Liver (tissue), 9 donors: ENCODE results near the gene SORCS2. TPM values are rescaled to one million over a fixed set of nuclear protein-coding genes. Genes with fewer than 3 reads are reported as not detected.

Experiments used
- DNase-seq: peaks from one replicate; pipeline ENCODE4 v3.0.0-alpha.2; 2017; ENCODE audit warnings: low spot score
- H3K27ac ChIP-seq, 2 donors: one replicate each; pipeline ENCODE4 v1.7.0; 2013; ENCODE audit warnings: inconsistent platforms in 2 of 2, low read length in 2 of 2, control low read depth in 1 of 2, low read depth in 1 of 2, mild to moderate bottlenecking in 1 of 2
- H3K27me3 ChIP-seq, 4 donors: one replicate each; pipeline versions ENCODE4 v1.6.1 to v1.7.0; 2013; ENCODE audit warnings: low read length in 3 of 4, inconsistent platforms in 1 of 4, mild to moderate bottlenecking in 1 of 4, moderate library complexity in 1 of 4; ENCODE audit not compliant: control insufficient read depth in 4 of 4, insufficient read depth in 4 of 4
- H3K36me3 ChIP-seq, 4 donors: one replicate each; pipeline versions ENCODE4 v1.6.1 to v1.7.0; 2013; ENCODE audit warnings: low read length in 3 of 4, mild to moderate bottlenecking in 3 of 4, low read depth in 1 of 4, moderate library complexity in 1 of 4; ENCODE audit not compliant: control insufficient read depth in 4 of 4, insufficient read depth in 3 of 4
- H3K4me1 ChIP-seq, 4 donors: one replicate each; pipeline versions ENCODE4 v1.6.1 to v1.7.0; 2013; ENCODE audit warnings: low read length in 3 of 4, mild to moderate bottlenecking in 3 of 4, moderate library complexity in 1 of 4; ENCODE audit not compliant: control insufficient read depth in 4 of 4, insufficient read depth in 4 of 4
- H3K4me3 ChIP-seq, 3 donors: one replicate each; pipeline versions ENCODE4 v1.6.1 to v1.7.0; 2013; ENCODE audit warnings: low read length in 3 of 3, control low read depth in 1 of 3, low read depth in 1 of 3, mild to moderate bottlenecking in 1 of 3
- H3K9ac ChIP-seq, 2 donors: one replicate each; pipeline ENCODE4 v1.7.0; 2013; ENCODE audit warnings: low read length in 2 of 2, mild to moderate bottlenecking in 2 of 2, moderate library complexity in 2 of 2, control low read depth in 1 of 2, low read depth in 1 of 2
- H3K9me3 ChIP-seq, 4 donors: one replicate each; pipeline versions ENCODE4 v1.6.1 to v1.7.0; 2013; ENCODE audit warnings: low read length in 3 of 4; ENCODE audit not compliant: control insufficient read depth in 4 of 4
- CTCF ChIP-seq: fragments of 150-350 bp; IDR thresholded peaks from 2 replicates; pipeline ENCODE4 v1.5.1; 2017; ENCODE audit warnings: improper control_type of control experiment, low read depth, low read length; ENCODE audit not compliant: missing input control
- EGR1 ChIP-seq, 2 donors: IDR thresholded peaks; 2 replicates each; pipeline ENCODE4 v1.6.1; 2016 to 2018; ENCODE audit warnings: antibody characterized with exemption in 2 of 2, low read depth in 2 of 2
- FOXA1 ChIP-seq: IDR thresholded peaks from 2 replicates; pipeline ENCODE4 v1.6.1; 2016; ENCODE audit warnings: antibody characterized with exemption
- FOXA2 ChIP-seq: IDR thresholded peaks from 2 replicates; pipeline ENCODE4 v1.6.1; 2016; ENCODE audit warnings: antibody characterized with exemption
- GABPA ChIP-seq, 2 donors: IDR thresholded peaks in 1 of 2; conservative IDR thresholded peaks in 1 of 2; 2 replicates each; pipeline ENCODE4 v1.6.1; 2016; ENCODE audit warnings: antibody characterized with exemption in 2 of 2, mild to moderate bottlenecking in 1 of 2, moderate library complexity in 1 of 2
- HNF4A ChIP-seq, 2 donors: conservative IDR thresholded peaks; 2 replicates each; pipeline ENCODE4 v1.6.1; 2016; ENCODE audit warnings: antibody characterized with exemption in 2 of 2, mild to moderate bottlenecking in 2 of 2
- HNF4G ChIP-seq: IDR thresholded peaks from 2 replicates; pipeline ENCODE4 v1.6.1; 2016; ENCODE audit warnings: antibody characterized with exemption
- JUND ChIP-seq, 2 donors: IDR thresholded peaks; 2 replicates each; pipeline ENCODE4 v1.6.1; 2016; ENCODE audit warnings: antibody characterized with exemption in 2 of 2
- MAX ChIP-seq: IDR thresholded peaks from 2 replicates; pipeline ENCODE4 v1.6.1; 2016; ENCODE audit warnings: antibody characterized with exemption
- NR2F2 ChIP-seq: IDR thresholded peaks from 2 replicates; pipeline ENCODE4 v1.6.1; 2016; ENCODE audit warnings: antibody characterized with exemption
- RAD21 ChIP-seq, 2 donors: IDR thresholded peaks; 2 replicates each; pipeline ENCODE4 v1.6.1; 2016; ENCODE audit warnings: antibody characterized with exemption in 2 of 2, mild to moderate bottlenecking in 2 of 2
- REST ChIP-seq: IDR thresholded peaks from 2 replicates; pipeline ENCODE4 v1.6.1; 2016; ENCODE audit warnings: antibody characterized with exemption, mild to moderate bottlenecking
- RXRA ChIP-seq, 2 donors: IDR thresholded peaks; 2 replicates each; pipeline ENCODE4 v1.6.1; 2017 to 2018; ENCODE audit warnings: antibody characterized with exemption in 2 of 2, mild to moderate bottlenecking in 1 of 2
- TAF1 ChIP-seq: conservative IDR thresholded peaks from 2 replicates; pipeline ENCODE4 v1.6.1; 2016; ENCODE audit warnings: antibody characterized with exemption, mild to moderate bottlenecking
- YY1 ChIP-seq: IDR thresholded peaks from 2 replicates; pipeline ENCODE4 v1.6.1; 2016; ENCODE audit warnings: antibody characterized with exemption, mild to moderate bottlenecking
- ZBTB33 ChIP-seq: IDR thresholded peaks from 2 replicates; pipeline ENCODE4 v1.6.1; 2016; ENCODE audit warnings: antibody characterized with exemption
- WGBS: extraction: QIAGEN DNeasy Blood & Tissue Kit; methylation state at CpG from one replicate; pipeline ENCODE4 v1.1.7; 2013; 5-methylcytosine and 5-hydroxymethylcytosine counted together
- polyA plus RNA-seq, 2 donors: library from polyadenylated mRNA; stranded (reverse) in 1 of 2; unstranded in 1 of 2; fragments of 200-250 nt in 1 of 2; fragments of >200 nt in 1 of 2; fragmentation: Nextera tagmentation in 1 of 2; extraction: Ambion mirVana in 1 of 2; gene quantifications; one replicate each; pipeline versions ENCODE4 v1.2.1 to v1.2.3, GENCODE V29; 2013 to 2015
- total RNA-seq, 2 donors: library from RNA; depleted of rRNA; stranded (reverse); fragments of >200 nt; gene quantifications; one replicate each; pipeline ENCODE4 v1.2.3, GENCODE V29; 2014
- TF ChIP-seq, protein P1 (sequence below): IDR thresholded peaks from 2 replicates; pipeline ENCODE4 v1.6.1; 2016; ENCODE audit warnings: antibody characterized with exemption
- donor health status: healthy.
- donor health status: healthy.
- donor health status: healthy.
- donor health status: healthy.
- donor health status: healthy.

The SORCS2 gene
- total and polyA plus RNA-seq, 4 donors: 0.10 to 1.4 (median 0.92) TPM

- DNase-seq: no peak
- WGBS: 83% methylated on average over 30 of the region's 30 CpGs
- Histone ChIP-seq H3K27ac (no peak overlapping the region), H3K4me1 (peaks cover 8 to 12% (median 11%) of the 10 kb centered on the region in 4 donors), H3K36me3 (no peaks in the 10 kb centered on the region), H3K4me3 (no peak overlapping the region), H3K27me3 (no peaks in the 10 kb centered on the region), H3K9ac (no peak overlapping the region), H3K9me3 (no peaks in the 10 kb centered on the region)
- TF ChIP-seq HNF4A (conservative IDR thresholded peaks at IDR 0.05): no peak
- TF ChIP-seq JUND (IDR thresholded peaks at IDR 0.05): no peak
- no peak for TF ChIP-seq YY1
- TF ChIP-seq HNF4G: no peak
- TF ChIP-seq REST: no peak
- TF ChIP-seq FOXA1: no peak
- TF ChIP-seq CTCF: no peak
- no peak for TF ChIP-seq MAX
- TF ChIP-seq, protein P1, sequence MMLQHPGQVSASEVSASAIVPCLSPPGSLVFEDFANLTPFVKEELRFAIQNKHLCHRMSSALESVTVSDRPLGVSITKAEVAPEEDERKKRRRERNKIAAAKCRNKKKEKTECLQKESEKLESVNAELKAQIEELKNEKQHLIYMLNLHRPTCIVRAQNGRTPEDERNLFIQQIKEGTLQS: no peak
- TF ChIP-seq RAD21 (IDR thresholded peaks at IDR 0.05): no peak
Measured at GRCh38 chr4:7510538-7510937, 318.2 kb downstream of the SORCS2 start.

- Histone ChIP-seq H3K4me1 (peaks cover 12 to 22% (median 19%) of the 10 kb centered on the region in 4 donors), H3K27me3 (no peaks in the 10 kb centered on the region), H3K9me3 (no peaks in the 10 kb centered on the region), H3K27ac (no peak overlapping the region), H3K4me3 (no peak overlapping the region), H3K9ac (no peak overlapping the region), H3K36me3 (no peaks in the 10 kb centered on the region)
- DNase-seq: no peak
- whole genome bisulfite sequencing: 66% methylated on average over 7 of the region's 7 CpGs
- TF ChIP-seq HNF4G (no peak), HNF4A (conservative IDR thresholded peaks at IDR 0.05) (no peak), TAF1 (no peak), FOXA1 (no peak), RAD21 (IDR thresholded peaks at IDR 0.05) (no peak), GABPA (IDR thresholded peaks at IDR 0.05 in 1 of 2, conservative IDR thresholded peaks at IDR 0.05 in 1 of 2) (no peak), REST (no peak), NR2F2 (no peak), RXRA (IDR thresholded peaks at IDR 0.05) (no peak), YY1 (no peak), CTCF (no peak), JUND (IDR thresholded peaks at IDR 0.05) (no peak), EGR1 (IDR thresholded peaks at IDR 0.05; ENCODE audit: low read depth in 2 of 2) (no peak), FOXA2 (no peak), ZBTB33 (no peak)
- TF ChIP-seq, protein P1: no peak
Measured at GRCh38 chr4:7511525-7511924, 319.2 kb downstream of the SORCS2 start.
